SK-N-SH treated with all-trans-retinoic acid at 6 μM for 48 hours (cell line): ENCODE data around the gene ARID4B.

Source experiments
- ATAC-seq: fragments of 200-7000 bp; cut with Tn5 transposase; 3 replicates; pipeline ENCODE4 v1.9.1; 2020; ENCODE audit warnings: mild to moderate bottlenecking, moderate library complexity
- ARNTL ChIP-seq: fragments of 450-650 bp; formaldehyde crosslinking; IDR thresholded peaks from 2 replicates; pipeline ENCODE4 v1.5.0; 2020; ENCODE audit warnings: low read depth, mild to moderate bottlenecking, moderate library complexity, borderline replicate concordance
- CSDC2 ChIP-seq: fragments of 250-450 bp; sonication (Bioruptor Pico); IDR thresholded peaks from 2 replicates; pipeline ENCODE4 v1.5.0; 2020; ENCODE audit warnings: mild to moderate bottlenecking, moderate library complexity
- CSRNP3 ChIP-seq: fragments of 250-450 bp; sonication (Bioruptor Pico); IDR thresholded peaks from 2 replicates; pipeline ENCODE4 v1.5.1; 2021; ENCODE audit warnings: mild to moderate bottlenecking, moderate library complexity
- ESRRG ChIP-seq: fragments of 250-450 bp; sonication (Bioruptor Pico); IDR thresholded peaks from 2 replicates; pipeline ENCODE4 v1.6.1; 2021; ENCODE audit warnings: mild to moderate bottlenecking
- GLIS3 ChIP-seq: fragments of 250-450 bp; sonication (Bioruptor Pico); IDR thresholded peaks from 2 replicates; pipeline ENCODE4 v1.5.0; 2020; ENCODE audit warnings: mild to moderate bottlenecking, moderate library complexity
- ISL1 ChIP-seq: fragments of 250-450 bp; sonication (Bioruptor Pico); IDR thresholded peaks from 2 replicates; pipeline ENCODE4 v2.1.2; 2022; ENCODE audit warnings: mild to moderate bottlenecking, moderate library complexity
- OSR1 ChIP-seq: fragments of 250-450 bp; sonication (Bioruptor Pico); IDR thresholded peaks from 2 replicates; pipeline ENCODE4 v1.8.0; 2022; ENCODE audit warnings: moderate library complexity, mild to moderate bottlenecking, inconsistent platforms
- POU6F1 ChIP-seq: fragments of 250-450 bp; sonication (Bioruptor Pico); IDR thresholded peaks from 2 replicates; pipeline ENCODE4 v1.8.0; 2021; ENCODE audit warnings: low read depth, mild to moderate bottlenecking, moderate library complexity, borderline replicate concordance
- PPARA ChIP-seq: fragments of 250-450 bp; sonication (Bioruptor Pico); IDR thresholded peaks from 2 replicates; pipeline ENCODE4 v1.5.0; 2020; ENCODE audit warnings: mild to moderate bottlenecking, borderline replicate concordance
- RARB ChIP-seq: fragments of 250-450 bp; sonication (Bioruptor Pico); IDR thresholded peaks from 2 replicates; pipeline ENCODE4 v1.8.0; 2021; ENCODE audit warnings: mild to moderate bottlenecking, moderate library complexity
- SNAI2 ChIP-seq: fragments of 250-450 bp; sonication (Bioruptor Pico); IDR thresholded peaks from 2 replicates; pipeline ENCODE4 v1.5.0; 2020; ENCODE audit warnings: mild to moderate bottlenecking, moderate library complexity
- TOX ChIP-seq: fragments of 250-450 bp; sonication (Bioruptor Pico); IDR thresholded peaks from 2 replicates; pipeline ENCODE4 v1.8.0; 2021; ENCODE audit warnings: mild to moderate bottlenecking, moderate library complexity, borderline replicate concordance
- ZC3H10 ChIP-seq: fragments of 250-450 bp; sonication (Bioruptor Pico); IDR thresholded peaks from 2 replicates; pipeline ENCODE4 v1.5.1; 2021; ENCODE audit warnings: mild to moderate bottlenecking, moderate library complexity
- ZFP3 ChIP-seq: fragments of 250-450 bp; sonication (Bioruptor Pico); IDR thresholded peaks from 2 replicates; pipeline ENCODE4 v1.5.0; 2020; ENCODE audit warnings: mild to moderate bottlenecking, moderate library complexity
- ZFP30 ChIP-seq: fragments of 450-650 bp; formaldehyde crosslinking; IDR thresholded peaks from 2 replicates; pipeline ENCODE4 v1.5.0; 2022; ENCODE audit warnings: mild to moderate bottlenecking, moderate library complexity
- ZNF565 ChIP-seq: fragments of 450-650 bp; formaldehyde crosslinking; conservative IDR thresholded peaks from 2 replicates; pipeline ENCODE4 v1.5.0; 2020; ENCODE audit warnings: low read depth, mild to moderate bottlenecking, moderate library complexity
- ZNF8 ChIP-seq: fragments of 450-650 bp; formaldehyde crosslinking; IDR thresholded peaks from 2 replicates; pipeline ENCODE4 v1.5.0; 2020; ENCODE audit warnings: mild to moderate bottlenecking, moderate library complexity
- TF ChIP-seq, protein P1 (sequence below): fragments of 250-450 bp; sonication (Bioruptor Pico); IDR thresholded peaks from 2 replicates; pipeline ENCODE4 v1.5.1; 2020; ENCODE audit warnings: low read depth, mild to moderate bottlenecking, moderate library complexity
- TF ChIP-seq, protein P2 (sequence below): fragments of 250-450 bp; sonication (Bioruptor Pico); IDR thresholded peaks from 2 replicates; pipeline ENCODE4 v1.5.0; 2020; ENCODE audit warnings: mild to moderate bottlenecking, moderate library complexity
- TF ChIP-seq, protein P3 (sequence below): fragments of 250-450 bp; sonication (Bioruptor Pico); IDR thresholded peaks from 2 replicates; pipeline ENCODE4 v1.8.0; 2020; ENCODE audit warnings: mild to moderate bottlenecking, moderate library complexity, borderline replicate concordance

ARID4B gene

DNA sequence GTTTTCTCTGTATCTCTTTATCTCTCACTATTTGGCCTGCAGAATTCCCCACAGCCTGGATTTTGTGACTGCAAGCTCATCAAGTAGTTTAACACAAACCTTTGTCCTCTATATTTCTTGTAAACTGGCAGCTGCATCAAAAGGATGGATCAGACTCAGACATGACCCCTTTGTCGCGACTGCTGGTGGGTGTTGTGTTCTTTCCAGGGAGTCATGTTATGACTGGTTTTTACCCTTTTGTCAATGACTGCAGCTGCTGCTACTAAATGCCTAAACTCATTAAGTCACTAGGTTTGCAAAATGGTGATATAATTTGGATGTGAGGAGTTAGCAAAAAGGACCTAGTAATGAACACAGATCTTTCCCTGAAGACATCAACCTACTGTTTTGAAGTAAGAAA is 189.2 kb downstream of the ARID4B start:
- TF ChIP-seq CSDC2 (no peak), ARNTL (CRISPR knock-in tag) (no peak), PPARA (CRISPR knock-in tag) (no peak), ZFP30 (no peak), TOX (CRISPR knock-in tag) (no peak), SNAI2 (no peak), ZNF565 (CRISPR knock-in tag) (no peak)
- ATAC-seq = no peak

DNA sequence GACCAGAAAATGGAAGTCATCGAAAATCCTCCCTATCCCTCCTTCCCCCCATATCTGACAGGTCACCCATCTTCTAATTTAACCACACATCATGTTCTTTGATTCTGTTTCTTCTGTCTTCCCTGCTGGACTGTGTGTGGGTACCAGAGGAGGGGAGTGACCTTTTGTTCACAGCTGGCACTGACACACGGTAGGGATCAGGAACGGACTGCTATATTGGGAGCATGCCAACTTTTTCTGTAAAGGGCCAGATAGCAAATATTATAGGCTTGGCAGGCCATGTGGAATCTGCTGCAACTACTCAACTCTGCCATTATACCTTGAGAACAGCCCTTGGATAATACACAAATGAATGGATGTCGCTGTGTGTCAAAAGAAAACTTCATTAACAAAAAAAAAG is 191.9 kb downstream of the ARID4B start:
- no peak; the same call in 2 of the 3 replicates for ATAC-seq

DNA sequence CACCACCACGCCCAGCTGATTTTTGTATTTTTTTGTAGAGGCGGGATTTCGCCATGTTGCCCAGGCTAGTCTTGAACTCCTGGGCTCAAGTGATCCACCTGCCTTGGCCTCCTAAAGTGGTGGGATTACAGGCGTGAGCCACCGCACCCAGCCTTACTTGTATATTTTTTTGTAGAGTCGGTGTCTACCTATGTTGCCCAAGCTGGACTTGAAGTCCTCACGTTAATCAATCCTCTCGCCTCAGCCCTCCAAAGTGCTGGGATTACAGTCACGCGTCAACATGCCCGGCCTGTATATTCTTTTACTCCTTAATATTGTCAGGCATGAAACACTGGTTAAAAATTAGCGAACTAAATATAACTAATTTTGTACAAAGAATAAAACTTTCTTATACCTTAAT is 193.8 kb downstream of the ARID4B start:
- ATAC-seq = no peak
- TF ChIP-seq RARB (CRISPR knock-in tag) = no peak
- TF ChIP-seq, protein P1, sequence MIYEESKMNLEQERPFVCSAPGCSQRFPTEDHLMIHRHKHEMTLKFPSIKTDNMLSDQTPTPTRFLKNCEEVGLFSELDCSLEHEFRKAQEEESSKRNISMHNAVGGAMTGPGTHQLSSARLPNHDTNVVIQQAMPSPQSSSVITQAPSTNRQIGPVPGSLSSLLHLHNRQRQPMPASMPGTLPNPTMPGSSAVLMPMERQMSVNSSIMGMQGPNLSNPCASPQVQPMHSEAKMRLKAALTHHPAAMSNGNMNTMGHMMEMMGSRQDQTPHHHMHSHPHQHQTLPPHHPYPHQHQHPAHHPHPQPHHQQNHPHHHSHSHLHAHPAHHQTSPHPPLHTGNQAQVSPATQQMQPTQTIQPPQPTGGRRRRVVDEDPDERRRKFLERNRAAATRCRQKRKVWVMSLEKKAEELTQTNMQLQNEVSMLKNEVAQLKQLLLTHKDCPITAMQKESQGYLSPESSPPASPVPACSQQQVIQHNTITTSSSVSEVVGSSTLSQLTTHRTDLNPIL (CRISPR knock-in tag) = no peak
- no peak for TF ChIP-seq ZC3H10
- TF ChIP-seq ZNF565 (CRISPR knock-in tag) = no peak
- no peak for TF ChIP-seq ARNTL (CRISPR knock-in tag)
- TF ChIP-seq SNAI2 = no peak
- no peak for TF ChIP-seq ESRRG (CRISPR knock-in tag)
- TF ChIP-seq ZFP30 = no peak
- no peak for TF ChIP-seq TOX (CRISPR knock-in tag)
- TF ChIP-seq POU6F1 (CRISPR knock-in tag) = no peak

More for the DNA sequence above, 191.9 kb downstream of the ARID4B start:
- TF ChIP-seq ESRRG (CRISPR knock-in tag) (no peak), GLIS3 (CRISPR knock-in tag) (no peak), ZNF8 (no peak), ARNTL (CRISPR knock-in tag) (no peak), ZFP30 (no peak), ZFP3 (CRISPR knock-in tag) (no peak), ZNF565 (CRISPR knock-in tag) (no peak), CSRNP3 (CRISPR knock-in tag) (no peak)
- TF ChIP-seq, protein P2, sequence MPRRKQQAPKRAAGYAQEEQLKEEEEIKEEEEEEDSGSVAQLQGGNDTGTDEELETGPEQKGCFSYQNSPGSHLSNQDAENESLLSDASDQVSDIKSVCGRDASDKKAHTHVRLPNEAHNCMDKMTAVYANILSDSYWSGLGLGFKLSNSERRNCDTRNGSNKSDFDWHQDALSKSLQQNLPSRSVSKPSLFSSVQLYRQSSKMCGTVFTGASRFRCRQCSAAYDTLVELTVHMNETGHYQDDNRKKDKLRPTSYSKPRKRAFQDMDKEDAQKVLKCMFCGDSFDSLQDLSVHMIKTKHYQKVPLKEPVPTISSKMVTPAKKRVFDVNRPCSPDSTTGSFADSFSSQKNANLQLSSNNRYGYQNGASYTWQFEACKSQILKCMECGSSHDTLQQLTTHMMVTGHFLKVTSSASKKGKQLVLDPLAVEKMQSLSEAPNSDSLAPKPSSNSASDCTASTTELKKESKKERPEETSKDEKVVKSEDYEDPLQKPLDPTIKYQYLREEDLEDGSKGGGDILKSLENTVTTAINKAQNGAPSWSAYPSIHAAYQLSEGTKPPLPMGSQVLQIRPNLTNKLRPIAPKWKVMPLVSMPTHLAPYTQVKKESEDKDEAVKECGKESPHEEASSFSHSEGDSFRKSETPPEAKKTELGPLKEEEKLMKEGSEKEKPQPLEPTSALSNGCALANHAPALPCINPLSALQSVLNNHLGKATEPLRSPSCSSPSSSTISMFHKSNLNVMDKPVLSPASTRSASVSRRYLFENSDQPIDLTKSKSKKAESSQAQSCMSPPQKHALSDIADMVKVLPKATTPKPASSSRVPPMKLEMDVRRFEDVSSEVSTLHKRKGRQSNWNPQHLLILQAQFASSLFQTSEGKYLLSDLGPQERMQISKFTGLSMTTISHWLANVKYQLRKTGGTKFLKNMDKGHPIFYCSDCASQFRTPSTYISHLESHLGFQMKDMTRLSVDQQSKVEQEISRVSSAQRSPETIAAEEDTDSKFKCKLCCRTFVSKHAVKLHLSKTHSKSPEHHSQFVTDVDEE (CRISPR knock-in tag) = no peak
- TF ChIP-seq, all 23 proteins: peak for 0

DNA sequence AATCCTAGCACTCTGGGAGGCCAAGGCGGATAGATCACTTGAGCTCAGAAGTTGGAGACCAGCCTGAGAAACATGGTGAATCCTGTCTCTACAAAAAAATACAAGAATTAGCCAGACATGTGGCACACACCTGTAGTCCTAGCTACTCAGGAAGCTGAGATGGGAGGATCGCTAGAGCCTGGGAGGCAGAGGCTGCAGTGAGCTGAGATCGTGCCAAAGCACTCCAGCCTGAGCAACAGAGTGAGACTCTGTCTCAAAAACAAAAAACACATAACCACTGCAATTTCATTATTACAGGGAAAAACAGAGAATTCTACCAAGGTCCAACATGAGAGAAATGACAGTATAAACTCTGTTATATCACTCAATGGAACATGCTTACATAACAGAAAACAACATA is 194.9 kb downstream of the ARID4B start:
- ATAC-seq = no peak
- no peak for TF ChIP-seq TOX (CRISPR knock-in tag)
- no peak for TF ChIP-seq SNAI2
- TF ChIP-seq, protein P3, sequence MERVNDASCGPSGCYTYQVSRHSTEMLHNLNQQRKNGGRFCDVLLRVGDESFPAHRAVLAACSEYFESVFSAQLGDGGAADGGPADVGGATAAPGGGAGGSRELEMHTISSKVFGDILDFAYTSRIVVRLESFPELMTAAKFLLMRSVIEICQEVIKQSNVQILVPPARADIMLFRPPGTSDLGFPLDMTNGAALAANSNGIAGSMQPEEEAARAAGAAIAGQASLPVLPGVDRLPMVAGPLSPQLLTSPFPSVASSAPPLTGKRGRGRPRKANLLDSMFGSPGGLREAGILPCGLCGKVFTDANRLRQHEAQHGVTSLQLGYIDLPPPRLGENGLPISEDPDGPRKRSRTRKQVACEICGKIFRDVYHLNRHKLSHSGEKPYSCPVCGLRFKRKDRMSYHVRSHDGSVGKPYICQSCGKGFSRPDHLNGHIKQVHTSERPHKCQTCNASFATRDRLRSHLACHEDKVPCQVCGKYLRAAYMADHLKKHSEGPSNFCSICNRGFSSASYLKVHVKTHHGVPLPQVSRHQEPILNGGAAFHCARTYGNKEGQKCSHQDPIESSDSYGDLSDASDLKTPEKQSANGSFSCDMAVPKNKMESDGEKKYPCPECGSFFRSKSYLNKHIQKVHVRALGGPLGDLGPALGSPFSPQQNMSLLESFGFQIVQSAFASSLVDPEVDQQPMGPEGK = no peak
- TF ChIP-seq GLIS3 (CRISPR knock-in tag) = no peak
- no peak for TF ChIP-seq ZFP30
- TF ChIP-seq, protein P2 (CRISPR knock-in tag) = no peak
- TF ChIP-seq ISL1 = no peak
- TF ChIP-seq OSR1 (CRISPR knock-in tag) = no peak
- no peak for TF ChIP-seq CSDC2
- no peak for TF ChIP-seq ZNF8
- no peak for TF ChIP-seq POU6F1 (CRISPR knock-in tag)
